Transverse colon (tissue), 4 donors: ENCODE measurements around the gene MAN1B1.

Source experiments
- POLR2A ChIP-seq: fragments of 450-650 bp; IDR thresholded peaks from one replicate; pipeline ENCODE4 v1.6.1; 2016; ENCODE audit warnings: antibody characterized with exemption, mild to moderate bottlenecking, moderate library complexity
- POLR2AphosphoS5 ChIP-seq, 3 donors: sonication (generic); formaldehyde crosslinking; IDR thresholded peaks; one replicate each; pipeline ENCODE4 v1.6.1; 2016; ENCODE audit warnings: antibody characterized with exemption in 3 of 3
- TF ChIP-seq, protein P1 (sequence below), 5 experiments: fragments of 200-600 bp in 3 of 5; fragments of 450-650 bp in 2 of 5; sonication (generic) in 3 of 5; IDR thresholded peaks; 1 replicate in 2 of 5; 2 replicates in 3 of 5; pipeline ENCODE4 v1.5.1; 2016 to 2017; ENCODE audit warnings: antibody characterized with exemption in 5 of 5, inconsistent platforms in 3 of 5, mild to moderate bottlenecking in 2 of 5, moderate library complexity in 1 of 5

GRCh38 chr9:137107982-137108381 lies 21.2 kb downstream of the MAN1B1 start:
- TF ChIP-seq, protein P1, sequence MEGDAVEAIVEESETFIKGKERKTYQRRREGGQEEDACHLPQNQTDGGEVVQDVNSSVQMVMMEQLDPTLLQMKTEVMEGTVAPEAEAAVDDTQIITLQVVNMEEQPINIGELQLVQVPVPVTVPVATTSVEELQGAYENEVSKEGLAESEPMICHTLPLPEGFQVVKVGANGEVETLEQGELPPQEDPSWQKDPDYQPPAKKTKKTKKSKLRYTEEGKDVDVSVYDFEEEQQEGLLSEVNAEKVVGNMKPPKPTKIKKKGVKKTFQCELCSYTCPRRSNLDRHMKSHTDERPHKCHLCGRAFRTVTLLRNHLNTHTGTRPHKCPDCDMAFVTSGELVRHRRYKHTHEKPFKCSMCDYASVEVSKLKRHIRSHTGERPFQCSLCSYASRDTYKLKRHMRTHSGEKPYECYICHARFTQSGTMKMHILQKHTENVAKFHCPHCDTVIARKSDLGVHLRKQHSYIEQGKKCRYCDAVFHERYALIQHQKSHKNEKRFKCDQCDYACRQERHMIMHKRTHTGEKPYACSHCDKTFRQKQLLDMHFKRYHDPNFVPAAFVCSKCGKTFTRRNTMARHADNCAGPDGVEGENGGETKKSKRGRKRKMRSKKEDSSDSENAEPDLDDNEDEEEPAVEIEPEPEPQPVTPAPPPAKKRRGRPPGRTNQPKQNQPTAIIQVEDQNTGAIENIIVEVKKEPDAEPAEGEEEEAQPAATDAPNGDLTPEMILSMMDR (IDR thresholded peaks at IDR 0.05): no peak
- TF ChIP-seq POLR2A (no peak), POLR2AphosphoS5 (IDR thresholded peaks at IDR 0.05) (no peak)
